Activated CD8-positive, alpha-beta memory T cell treated with anti-CD3 and anti-CD28 coated beads for 1 hour (primary cell): Measurements from ENCODE around the gene RANGAP1.
"Not testable (repeated sequence)": the region's sequence is repeated elsewhere in the genome, so short reads cannot be mapped to it uniquely, and the experiment has no call there.

Source experiments
- DNase-seq, 2 donors: peaks; one replicate each; pipeline ENCODE4 v3.0.0-alpha.2; 2020; ENCODE audit warnings: low read depth in 1 of 2; ENCODE audit errors: extremely low read depth in 1 of 2

The RANGAP1 gene

DNA sequence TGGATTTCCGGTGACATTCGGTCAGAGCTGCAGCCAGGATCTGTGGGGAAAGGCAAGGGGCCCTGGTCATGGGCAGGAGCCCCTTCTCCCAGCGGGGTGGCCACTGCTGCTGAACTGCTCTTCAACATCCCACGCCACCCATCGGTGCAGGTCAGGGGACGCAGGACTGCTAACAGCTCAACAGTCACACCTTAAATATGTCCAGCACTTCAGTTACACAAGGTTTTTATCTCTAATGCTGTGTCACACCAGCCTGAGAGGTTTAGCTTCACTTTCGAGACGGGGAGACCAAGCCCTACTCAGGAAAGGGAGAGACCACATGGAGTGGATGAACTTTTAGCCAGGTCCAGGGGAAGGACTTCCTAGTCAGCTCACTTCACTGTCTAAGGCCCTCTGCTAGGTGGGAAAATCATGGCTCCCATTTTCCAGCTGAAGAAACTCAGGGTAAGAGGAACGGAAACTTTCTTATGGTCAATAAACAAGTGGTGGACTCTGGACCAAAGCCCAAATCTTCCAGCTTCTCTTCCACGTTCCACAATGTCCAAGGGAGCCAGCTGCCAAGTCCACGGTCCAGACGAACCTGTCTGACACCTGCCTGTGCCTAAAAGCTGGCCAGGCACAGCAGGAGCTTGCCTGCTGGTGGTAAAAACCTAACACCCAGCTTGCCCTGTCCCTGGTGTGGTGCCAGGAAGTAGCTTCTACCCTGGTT lies 24.3 kb downstream of the RANGAP1 start:
- DNase-seq, result no peak

DNA sequence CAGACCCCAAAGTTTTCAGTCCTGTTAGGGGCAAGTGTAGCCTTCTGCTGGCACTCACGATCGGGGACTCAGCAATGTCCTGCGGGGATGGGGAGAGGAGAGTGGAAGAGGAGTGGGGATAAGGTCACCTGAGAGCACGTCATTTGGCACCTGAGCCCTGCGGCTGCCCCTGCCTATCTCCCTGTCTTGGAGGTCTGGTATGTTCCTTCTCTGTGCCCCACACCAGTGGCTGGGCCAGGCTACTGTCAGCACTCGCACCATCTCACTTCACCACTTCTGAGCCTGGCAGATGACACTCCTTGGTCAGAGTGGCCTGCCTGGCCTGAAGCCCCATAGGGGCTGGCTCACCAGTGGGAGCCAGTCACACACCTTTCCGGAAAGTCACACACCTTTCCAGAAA lies 25.1 kb downstream of the RANGAP1 start:
- no peak for DNase-seq

DNA sequence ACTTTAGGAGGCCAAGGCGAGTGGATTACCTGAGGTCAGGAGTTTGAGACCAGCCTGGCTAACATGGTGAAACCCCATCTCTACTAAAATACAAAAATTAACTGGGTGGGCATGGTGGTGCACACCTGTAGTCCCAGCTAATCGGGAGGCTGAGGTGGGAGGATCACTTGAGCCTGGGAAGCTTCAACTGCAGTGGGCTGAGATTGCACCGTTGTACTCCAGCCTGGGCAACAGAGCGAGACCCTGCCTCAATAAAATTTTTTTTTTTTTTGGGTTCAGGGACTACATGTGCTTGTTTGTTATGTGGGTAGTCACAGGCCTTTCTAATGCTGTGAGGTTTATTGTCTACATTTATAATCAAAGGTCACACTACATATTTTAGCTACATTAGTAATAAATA lies 26.2 kb downstream of the RANGAP1 start:
- not testable (repeated sequence) for DNase-seq

DNA sequence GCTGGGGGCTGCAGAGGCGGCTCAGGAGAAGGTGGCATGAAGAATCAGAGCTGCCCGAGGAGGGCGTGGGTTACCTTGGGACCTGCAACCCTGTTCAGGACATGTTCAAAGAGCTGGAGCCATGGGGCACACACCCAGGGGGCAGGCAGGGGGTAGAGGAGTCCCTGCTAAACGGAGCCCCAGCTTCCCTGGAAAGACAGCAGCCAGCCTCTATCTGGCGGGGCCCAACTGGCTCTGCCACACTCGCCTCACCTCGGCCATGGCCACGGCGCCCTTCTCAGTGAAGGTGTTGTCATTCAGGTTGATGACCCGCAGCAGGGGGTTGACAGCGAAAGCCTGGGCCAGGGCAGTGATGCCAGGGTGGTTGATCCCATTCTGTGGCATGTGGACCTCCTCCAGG lies 28.3 kb downstream of the RANGAP1 start:
- no peak for DNase-seq

DNA sequence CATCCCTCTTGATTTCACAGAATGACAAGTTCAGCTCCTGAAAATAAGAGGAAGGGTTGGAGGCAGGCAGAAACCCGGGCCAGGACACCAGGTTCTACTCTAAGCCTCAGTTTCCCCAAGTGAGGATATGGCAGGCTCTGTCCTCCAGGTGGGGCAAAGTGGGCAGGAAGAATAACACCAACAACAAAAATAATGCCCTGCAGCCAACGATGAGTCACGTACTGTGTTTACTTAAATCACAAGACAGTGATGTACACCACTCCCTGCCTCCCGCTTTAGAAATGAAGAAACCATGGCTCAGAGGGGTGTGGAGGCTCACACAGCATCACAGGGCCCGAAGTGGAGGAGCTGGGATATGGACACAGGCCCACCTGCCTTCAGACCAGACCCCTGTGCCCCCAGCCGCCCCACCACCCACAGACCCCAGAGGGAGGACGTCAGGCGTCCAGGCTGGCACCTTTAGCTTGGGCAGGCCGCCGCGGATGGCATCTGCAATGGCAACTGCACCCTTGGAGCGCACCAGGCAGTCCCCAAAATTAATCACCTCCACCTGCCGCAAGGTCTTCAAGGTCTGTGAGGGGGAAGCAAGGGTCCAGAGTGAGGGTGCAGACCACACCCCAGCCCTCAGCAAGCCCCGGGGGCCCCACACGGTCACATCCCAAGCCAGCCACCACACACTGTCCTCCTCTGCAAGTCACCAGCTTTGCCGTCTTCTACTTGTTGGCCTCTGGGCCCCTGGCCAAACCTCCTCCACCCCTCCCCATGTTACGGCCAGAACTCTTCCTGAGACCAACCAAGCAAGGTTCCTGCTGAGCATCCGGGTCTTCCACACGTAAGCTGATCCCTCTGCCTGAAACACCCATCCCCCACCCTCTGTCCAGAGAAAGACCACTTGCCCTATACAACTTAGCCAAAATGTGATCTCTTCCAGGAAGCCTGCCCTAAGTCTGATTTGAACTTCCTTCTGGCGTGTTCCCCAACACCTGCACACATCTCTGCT lies 29.4 kb downstream of the RANGAP1 start:
- no peak for DNase-seq

DNA sequence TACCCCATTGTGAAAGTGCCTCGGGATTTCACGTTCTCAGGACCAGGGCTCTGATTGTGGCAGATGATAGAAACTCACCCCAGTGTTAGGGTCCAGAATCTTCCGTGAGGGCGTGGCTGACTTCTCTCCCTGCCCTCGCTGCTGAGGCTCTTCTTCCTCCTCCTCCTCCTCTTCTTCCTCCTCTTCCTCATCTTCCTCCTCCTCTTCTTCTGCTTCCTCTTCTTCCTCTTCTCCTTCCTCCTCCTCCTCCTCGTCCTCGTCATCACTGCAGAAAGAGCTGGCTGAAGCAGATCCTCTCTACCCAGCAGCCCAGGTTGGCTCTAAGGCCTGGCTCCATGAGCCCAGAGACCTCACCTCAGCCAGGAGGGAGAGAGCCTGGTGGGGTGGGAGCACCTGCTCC lies 31.8 kb downstream of the RANGAP1 start:
- DNase-seq, result no peak

DNA sequence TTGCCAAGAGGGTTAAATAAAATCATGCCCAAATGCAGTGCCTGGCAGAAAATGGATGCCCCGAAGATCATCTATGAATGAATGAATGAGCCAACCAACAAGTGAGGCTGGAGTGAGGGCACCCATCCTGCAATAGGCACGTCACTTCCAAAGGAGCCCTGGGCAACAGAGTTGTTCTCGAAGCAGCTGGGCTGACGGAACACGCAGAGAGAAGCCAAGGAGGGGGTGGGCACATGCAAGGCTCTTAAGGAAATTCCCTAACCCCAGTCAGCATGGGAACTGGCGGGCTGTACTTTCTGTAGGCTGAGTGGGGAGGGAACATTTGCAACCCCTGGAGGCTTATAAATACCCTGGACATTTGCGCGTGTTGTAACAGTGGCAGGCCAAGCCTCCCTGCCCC lies 33.6 kb downstream of the RANGAP1 start:
- no peak for DNase-seq

DNA sequence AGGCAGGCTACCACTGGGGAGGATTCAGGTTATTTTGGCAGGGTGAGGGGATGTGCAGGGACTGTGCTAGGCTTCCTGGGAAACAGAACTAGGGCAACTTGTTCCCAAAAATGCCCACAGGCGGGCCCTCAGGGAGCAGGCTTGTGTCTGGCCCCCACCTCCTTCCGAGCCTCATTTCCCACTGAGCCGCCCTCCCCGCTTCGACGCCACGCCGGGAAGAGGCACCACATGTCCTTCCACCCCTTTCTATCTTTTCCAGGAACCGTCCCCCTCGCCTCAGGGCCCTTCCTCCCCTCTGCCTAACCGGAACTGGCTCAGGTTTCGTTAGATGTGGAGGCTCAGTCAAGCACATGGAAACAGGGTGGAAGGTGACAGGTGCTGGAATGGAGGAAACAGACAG lies 35.9 kb downstream of the RANGAP1 start:
- no peak for DNase-seq

DNA sequence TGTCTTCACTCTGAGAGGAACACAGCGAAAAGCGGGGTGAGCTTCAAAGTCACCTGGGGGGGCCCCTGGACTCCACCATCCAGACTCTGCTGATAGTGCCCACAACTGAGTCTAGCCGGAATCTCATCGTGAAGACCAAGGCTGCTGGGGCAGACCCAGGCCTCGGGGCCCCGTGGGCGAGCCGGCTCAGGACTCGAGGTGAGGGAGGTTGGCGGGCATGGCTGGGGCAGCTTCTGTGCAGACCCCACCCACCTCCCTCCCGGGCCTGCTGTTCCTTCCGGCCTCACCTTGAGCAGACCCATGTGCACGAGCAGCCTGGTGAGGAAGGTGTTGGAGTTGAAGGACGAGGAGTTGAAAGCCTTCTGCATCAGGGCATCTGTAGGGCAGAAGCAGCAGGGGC lies 36.5 kb downstream of the RANGAP1 start:
- no peak for DNase-seq

DNA sequence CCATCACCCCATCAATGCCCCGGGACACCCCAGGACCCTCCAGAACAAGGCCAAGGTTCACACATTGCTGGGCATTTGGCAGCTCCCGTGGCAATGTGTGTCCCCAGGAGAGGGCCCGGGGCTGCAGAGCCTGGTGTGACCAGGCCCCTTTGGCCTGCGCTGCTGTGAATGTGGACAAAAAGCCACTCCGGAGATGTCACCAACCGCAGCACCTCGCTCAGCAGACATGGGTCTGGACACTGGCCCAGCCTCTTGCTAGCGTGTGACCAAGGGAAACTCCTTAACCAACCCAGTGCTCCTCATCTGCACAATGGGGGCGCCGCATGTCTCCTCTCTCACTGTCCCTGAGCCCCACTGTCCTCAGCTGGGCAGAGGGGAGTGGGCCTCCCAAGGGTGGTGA lies 37.2 kb downstream of the RANGAP1 start:
- no peak for DNase-seq

DNA sequence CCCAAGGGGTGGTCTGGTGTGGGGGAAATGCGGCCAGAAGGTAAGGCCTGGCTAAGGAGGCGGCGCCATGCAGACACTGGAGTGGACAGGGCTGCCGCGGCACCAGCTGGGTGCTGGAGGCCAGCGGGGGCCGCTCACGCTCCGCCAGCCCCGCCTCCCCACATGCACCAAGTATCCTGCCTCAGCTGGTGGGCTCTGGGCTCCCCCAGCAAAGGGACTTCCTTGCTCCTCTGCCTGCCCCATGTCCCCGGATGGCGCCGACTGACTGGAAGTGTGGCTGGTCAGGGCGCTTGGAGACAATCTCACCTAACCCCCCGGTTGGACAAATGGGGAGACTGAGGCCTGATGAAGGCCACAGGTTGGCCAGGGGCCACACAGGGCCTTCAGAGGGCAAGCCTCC lies 37.7 kb downstream of the RANGAP1 start:
- DNase-seq, result no peak

DNA sequence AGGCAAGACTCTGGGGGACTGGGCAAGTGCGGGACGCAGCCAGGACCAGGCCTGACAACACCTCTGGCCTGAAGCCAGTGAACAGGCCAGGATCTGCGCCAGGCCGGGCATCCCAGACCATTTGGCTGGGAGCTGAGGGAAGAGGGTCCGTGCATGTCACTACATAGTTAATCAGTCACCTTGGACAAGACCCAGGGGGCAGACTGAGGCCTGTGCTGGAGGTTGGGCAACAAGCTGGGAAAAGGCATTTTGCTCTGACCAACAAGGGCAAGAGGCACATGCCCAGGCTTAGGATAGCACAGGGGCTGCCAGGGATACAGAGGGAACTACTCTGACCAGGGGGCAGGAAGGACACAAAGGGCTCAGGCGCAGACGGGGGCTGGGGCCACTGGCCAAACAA lies 38.3 kb downstream of the RANGAP1 start:
- DNase-seq, result no peak

DNA sequence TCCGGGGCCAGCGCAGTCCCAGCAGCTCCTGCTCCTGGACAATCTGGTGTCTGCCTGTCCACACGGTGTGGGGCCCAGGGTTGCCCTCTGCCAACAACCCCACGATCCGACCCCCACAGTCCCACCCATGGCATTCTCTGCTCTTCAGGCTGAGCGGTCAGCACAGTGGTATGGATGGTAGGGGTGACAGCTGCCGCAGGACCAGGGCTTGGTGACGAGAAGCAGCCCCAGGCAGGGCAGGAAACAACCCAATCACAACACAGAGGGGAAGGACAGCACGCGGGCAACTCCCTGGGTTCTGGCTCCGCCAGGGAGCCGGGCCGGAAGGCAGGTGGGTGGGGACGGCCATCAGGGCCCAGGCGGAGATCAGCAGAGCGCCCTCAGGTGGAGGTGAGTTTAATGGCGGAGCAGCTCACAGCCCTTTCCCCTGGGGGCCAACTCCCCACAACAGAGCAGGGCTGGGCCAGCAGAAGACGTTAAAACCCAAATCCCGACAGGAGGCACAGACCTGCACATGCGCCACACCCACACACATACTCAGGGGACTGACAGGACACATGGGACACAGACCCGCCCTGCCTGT lies 40.0 kb downstream of the RANGAP1 start:
- DNase-seq, result no peak

DNA sequence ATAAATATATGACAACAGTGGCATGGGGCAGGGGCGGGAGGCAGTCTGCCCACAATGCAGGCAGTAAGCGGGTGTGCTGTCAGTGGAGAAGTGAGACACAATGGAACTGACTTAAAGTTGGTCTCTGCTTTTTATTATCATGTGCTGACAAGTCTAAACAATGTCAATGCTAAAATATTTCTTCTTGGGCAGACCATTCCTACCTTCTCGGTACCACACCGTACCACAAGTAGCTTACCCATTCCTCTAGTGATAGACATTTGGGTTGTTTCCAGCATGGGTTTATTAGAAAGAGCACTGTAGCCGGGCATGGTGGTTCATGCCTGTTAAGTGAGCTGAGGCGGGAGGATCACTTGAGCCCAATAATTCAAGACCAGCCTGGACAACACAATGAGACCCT lies 42.6 kb downstream of the RANGAP1 start:
- DNase-seq, result no peak

DNA sequence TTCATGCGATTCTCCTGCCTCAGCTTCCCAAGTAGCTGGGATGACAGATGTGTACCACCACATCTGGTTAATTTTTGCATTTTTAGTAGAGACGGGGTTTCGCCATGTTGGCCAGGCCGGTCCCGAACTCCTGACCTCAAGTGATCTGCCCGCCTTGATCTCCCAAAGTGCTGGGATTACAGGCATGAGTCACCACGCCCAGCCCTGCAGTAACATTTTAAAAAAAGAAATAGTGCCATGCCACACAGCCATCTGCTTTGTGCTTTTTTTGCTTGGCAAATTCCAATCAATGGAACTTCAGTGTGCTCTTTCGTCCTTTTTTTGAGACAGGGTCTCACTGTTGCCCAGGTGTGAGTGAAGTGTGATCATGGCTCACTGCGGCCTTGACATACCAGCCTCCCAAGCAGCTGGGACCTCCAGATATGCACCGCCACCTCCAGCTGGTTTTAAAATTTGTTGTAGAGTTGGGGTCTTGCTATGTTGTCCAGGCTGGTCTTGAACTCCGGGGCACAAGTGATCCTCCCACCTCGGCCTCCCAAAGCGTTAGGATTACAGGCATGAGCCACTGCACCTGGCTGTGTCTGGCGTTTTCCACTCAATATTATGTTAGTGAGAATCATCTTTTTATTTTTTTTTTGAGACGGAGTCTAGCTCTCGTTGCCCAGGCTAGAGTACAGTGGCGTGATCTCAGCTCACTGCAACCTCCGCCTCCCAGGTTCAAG lies 43.4 kb downstream of the RANGAP1 start:
- DNase-seq, result no peak

DNA sequence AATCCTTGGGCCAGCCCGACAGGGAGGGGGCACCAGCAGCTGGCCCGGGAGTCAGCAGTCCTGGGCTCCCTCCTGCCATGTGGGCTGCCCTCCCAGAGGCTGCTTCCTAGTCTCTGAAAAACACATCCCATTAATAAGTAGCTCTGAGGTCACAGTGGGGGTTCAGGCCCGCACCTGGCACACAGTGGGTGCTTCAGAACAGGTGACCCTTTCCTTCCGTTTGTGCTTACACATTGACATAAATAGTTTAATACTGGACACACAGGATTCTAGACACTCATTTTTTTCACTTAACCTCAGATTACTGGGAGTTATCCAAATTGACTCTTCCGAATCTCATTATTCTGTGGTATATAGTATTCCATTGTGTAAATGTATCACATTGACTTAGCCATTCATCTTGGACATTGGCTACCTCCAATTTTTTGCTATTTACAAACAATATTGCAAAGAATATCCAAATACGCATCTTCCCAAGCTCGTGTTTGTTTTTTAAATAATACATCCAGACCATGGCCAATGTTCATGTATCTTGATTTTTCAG lies 44.8 kb downstream of the RANGAP1 start:
- DNase-seq, result no peak

DNA sequence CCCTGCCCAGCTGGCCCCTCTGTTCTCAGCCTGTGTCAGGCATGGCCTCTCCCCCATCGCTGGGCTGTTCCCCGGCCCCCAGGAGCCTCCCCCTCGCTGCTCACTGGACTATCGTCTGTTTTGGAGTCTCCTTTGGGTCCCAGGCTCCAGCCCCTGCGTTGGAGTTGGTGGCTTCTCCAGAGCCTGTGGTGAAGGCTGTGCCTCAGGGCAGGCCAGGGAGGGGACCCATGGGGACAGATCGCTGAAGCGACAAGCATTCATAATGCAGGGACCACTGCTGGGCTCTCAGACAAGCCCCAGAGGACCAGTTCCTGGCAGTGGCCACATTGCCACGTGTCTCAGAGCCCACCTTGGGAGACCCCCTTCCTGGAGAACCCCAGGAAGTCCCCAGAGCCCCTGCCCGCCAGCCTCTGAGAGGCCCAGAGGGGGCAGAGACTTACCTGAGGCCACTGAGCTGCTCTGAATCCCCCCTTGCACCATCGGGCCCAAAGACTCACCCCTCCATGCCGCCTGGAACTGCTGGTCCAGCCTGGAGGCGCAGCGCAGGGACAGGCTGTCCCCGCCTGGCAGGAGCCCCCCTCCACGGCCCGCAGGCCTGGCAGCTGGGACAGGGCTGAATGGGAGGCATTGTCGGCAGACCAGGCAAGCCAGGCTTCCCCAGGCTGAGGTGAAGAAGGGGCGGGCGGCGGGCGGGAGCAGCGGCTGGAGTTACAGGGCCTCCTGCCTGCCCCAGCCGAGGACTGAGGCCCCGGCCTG lies 45.4 kb downstream of the RANGAP1 start, which contains the start of gene CHADL:
TSS of gene CHADL (minus strand) at position 555 of the 756 bp plus-strand sequence. CDS start at position 505, 50 bp downstream.
- no peak for DNase-seq

DNA sequence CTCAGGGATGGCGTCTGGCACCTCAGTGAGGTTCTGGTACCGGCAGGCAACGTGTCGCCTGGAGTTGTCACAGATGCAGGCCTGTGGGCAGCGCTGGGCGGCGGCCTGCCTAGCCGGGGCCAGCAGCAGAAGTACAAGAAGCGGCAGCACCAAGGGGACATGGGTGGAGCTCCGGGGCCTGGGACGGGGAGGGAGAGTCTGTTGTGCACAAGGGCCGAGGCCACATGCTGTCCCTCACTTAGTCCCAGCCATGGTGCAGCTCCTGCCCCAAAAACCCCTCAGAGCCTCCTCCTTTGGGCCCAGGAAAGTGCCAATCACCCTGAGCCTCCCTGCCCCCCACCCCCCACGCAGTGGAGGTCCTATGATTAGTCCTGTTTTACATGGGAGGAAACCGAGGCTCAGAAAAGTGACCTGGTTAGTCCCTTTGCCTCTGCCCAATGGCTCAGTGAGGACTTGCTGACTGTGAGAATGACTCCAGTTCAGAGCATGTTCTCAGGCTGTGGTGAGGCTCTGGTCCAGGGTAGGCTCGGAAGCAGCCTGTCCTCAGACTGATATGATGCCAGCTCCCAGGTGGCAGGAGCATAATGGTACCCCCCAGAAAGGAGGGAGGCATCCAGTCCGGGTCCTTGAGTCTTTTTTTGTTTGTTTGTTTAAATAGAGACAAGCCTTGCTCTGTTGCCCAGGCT lies 46.4 kb downstream of the RANGAP1 start:
- no peak for DNase-seq
